Iris pigment epithelial cell (primary cell): Measurements from ENCODE around the gene NF1.
A peak's percentile ranks its signal among the peaks of the same experiment; 100 is the strongest.
"Not testable (repeated sequence)": the region's sequence is repeated elsewhere in the genome, so short reads cannot be mapped to it uniquely, and the experiment has no call there.

ENCODE experiments used
- DNase-seq: peaks from one replicate; pipeline ENCODE4 v3.0.0-alpha.2; 2011; ENCODE audit warnings: low read depth

NF1 gene

DNA sequence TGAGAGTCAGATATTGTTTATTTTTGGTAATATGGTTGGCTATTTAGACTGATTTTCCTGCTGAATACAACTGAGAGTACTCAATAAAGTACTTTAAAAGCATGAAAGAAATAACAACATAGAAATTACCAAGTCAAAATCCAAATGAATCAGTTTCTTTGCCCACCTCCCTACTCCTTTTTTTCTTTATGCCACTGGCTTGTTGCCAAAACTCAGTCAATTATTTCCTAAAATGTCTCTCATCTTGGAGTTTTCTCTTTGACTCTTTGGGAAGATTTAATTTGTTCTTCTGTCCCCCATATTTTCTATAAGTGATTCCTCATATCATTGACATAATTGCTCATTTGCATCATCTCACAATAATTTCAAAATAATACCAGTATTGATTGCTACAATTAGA is 204.8 kb downstream of the NF1 start:
- DNase-seq: no peak

DNA sequence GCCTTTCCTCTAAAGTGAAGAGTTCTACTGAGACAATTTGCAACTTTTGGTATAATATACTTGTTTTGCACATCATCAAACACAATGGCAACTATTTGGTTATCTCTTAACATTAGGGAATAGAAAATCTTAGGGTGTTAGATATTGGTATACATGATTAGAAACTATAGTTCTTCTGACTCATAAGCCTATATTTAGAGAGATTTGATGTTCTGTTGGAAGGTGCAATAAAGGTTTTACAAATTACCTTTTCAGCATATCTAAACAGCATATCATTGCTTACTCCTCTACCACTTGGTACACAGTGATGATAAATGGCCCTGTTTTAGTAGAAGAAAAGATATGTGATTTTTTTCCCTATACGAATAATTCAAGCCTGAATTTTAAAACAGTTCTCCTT is 212.9 kb downstream of the NF1 start:
- no peak for DNase-seq

DNA sequence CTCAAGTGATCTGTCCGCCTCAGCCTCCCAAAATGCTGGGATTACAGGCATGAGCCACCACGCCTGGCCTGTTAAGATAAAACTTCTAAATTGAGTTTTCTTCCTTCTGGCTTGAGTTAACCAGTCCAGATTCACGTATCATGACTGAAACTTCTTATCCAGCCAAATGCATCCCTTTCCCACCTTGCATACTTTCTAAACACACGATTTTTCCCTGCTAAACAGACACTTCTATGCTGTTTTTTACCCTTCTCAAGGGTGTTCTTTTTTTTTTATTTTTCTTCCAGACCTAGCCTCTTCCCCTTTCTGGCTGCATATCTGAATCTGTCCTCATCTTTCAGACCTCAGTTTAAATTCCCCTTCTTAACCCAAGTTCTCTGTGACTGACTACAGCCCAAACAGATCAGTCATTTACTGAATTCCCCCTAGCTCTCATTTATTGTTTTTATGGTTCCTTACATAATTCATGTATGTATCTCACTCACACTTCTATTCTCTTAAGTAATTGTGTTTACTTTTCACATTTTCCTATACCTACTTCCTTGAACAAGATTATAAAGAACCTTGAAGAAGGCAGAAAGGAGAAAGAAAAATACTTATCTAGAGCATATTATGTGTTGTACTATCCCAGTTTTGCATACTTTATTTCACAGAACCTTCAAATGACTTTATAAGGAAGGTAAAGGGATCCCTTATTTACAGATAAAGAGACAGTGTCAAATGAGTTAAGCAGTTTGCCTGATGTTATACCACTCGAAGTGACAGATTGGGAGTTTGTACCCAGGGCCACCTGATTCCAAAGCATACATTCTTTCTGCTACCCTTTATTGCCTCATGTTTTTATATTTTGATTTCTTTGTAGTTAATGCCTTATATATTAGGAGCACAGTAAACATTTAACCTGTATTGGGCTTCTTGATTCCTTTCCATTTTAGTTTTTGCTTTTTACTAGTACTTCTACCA is 213.9 kb downstream of the NF1 start:
- DNase-seq: no peak

DNA sequence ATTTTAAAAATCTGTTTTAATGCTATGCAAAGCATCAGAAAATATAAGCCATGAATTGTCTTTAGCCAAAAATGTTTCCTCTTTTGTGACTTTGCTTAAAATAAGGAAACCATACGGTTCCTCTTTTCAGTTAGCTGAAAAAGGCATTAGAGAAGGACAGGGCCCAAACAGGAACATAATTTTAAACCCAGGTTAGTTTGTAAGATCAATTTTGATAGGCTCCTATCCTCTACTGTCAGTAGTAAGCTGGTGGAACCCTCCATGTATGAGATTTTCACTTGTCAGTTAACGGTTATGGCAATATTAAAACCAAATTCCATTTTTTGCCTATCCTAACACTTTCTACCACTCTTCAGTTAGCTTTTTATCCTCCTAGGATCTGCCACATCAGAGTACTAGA is 214.8 kb downstream of the NF1 start:
- no peak for DNase-seq

DNA sequence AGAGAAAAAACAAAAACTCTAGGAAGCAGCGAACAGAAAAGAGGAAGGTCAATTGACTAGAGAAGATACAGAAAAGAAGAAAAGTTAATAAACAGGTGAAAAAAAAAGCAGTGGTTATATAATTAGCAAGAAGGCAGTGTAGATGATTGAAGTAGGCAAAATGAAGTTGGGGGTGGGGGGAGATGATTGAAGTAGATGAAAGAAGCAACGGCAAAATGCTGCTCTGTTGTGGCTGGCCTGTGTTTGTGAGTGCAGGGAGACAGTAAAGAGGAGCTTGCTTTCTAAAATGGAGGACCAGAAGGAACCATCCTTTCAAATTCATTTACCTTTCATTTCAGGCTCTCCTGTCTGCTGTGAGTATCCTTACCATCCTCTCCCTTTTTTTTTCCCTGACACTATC is 215.5 kb downstream of the NF1 start:
- DNase-seq: no peak

DNA sequence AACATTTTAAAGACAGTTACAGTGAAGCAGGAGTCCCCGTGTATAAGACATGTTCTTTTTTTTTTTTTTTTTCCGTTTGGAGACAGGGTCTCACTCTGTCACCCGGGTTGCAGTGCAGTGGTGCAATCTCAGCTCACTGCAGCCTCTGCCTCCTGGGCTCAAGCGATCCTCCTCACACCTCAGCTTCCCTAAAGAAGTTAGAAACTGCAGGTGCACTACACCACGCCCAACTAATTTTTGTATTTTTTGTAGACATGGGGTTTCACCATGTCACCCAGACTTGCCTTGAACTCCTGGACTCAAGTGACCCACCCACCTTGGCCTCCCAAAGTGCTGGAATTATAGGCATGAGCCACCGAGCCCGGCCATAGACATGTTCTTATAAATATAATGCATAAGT is 216.1 kb downstream of the NF1 start:
- no peak for DNase-seq

DNA sequence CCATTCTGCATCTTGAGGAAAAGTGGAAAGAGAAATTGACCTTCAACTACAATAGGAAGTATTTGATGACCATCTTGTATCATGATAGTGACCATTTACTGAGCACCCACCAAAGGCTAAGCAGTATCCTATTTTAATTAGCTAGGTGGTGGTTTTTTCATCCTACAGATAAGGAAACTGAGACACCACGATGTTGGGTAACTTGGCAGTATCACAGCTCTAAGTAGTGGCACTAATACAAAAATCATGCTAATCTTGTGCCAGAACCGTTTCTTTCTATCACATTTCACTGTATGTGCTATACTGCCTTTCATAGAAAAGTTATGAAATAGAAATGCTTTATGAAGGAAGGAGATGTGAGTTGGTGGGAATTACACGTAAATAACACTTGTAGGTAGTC is 216.7 kb downstream of the NF1 start:
- DNase-seq: no peak

DNA sequence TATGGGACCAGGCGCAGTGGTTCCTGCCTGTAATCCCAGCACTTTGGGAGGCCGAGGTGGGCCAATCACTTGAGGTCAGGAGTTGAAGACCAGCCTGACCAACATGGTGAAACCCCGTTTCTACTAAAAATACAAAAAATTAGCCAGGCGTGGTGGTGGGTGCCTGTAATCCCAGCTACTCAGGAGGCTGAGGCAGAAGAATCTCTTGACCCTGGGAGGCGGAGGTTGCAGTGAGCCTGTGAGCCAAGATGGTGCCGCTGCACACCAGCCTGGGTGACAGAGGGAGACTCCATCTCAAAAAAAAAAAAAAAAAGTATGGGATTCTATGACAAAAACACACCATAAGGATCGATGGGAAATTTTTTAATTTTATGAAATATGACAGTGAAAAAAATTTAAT is 217.4 kb downstream of the NF1 start:
- DNase-seq: not testable (repeated sequence)

DNA sequence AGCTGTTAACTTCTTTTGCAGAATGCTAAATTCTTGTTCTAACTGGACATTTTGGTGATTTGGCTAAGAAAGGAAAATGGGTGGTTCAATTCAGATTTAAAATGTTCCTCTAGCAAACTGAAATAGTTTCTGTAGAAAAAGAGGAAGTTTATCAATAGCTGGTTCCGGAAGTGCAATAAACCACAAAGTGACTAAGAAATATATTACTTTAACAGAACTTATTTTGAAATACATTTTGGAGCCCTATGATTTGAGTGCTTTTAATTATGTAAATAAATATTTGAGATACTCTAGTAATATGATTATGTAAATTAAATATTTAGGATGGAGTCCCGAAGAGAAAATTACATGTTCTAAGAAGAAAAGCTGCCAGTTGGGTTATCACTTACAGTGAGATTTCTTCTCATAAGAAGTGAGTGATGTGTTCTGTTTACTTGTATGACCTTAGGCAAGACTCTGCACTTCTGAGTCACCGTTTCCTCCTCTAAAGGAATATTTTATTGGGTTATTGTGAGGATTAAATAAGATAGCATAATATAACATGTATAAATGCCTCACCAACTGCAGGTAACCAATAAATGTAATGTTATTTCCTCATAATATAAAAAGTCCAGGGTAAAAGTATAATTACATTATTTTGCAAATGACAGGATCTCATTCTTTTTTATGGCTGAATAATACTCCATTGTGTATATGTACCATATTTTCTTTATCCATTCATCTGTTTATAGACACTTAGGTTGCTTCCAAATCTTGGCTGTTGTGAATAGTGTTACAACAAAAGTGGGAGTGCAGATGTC is 219.4 kb downstream of the NF1 start, which contains the start of gene EVI2B:
Gene EVI2B (minus strand): TSS at position 73 of the 800 bp plus-strand sequence. CDS start 8,445 bp downstream, outside the sequence.
- peak; percentile 91 for DNase-seq

DNA sequence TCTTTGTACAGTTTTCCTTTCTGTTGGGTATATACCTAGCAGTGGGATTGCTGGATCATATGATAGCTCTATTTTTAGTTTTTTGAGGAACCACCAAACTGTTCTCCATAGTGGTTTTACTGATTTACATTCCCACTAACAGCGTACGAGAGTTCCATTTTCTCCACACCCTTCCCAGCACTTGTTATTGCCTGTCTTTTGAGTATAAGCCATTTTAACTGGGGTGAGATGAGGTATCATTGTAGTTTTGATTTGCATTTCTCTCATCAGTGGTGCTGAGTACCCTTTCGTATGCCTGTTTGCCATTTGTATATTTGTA is 220.0 kb downstream of the NF1 start:
- no peak for DNase-seq

DNA sequence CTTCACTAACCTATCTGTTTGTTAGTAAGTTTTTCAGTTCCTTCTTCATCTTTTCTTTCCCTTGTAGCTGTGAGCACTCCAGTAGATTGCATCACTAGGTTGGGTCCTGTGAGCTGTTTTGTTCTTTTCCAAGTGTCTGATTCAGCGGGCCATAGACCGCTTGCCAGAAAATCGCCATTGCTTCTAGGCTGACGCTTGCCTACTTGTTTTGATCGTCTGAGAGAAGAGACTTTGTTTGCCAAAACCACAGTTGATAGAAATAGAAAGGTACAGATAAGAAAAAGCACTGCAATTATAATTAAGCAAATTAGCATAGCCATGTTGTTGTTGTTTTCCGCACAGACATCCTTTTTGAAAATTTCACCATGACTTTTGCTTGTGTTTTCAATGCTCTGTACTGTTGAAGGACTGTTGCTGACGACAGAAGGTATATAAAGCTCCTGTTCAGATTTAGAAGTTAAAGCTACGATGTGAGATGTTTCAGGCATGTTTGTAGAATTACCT is 223.6 kb downstream of the NF1 start:
- DNase-seq: peak; percentile 97

DNA sequence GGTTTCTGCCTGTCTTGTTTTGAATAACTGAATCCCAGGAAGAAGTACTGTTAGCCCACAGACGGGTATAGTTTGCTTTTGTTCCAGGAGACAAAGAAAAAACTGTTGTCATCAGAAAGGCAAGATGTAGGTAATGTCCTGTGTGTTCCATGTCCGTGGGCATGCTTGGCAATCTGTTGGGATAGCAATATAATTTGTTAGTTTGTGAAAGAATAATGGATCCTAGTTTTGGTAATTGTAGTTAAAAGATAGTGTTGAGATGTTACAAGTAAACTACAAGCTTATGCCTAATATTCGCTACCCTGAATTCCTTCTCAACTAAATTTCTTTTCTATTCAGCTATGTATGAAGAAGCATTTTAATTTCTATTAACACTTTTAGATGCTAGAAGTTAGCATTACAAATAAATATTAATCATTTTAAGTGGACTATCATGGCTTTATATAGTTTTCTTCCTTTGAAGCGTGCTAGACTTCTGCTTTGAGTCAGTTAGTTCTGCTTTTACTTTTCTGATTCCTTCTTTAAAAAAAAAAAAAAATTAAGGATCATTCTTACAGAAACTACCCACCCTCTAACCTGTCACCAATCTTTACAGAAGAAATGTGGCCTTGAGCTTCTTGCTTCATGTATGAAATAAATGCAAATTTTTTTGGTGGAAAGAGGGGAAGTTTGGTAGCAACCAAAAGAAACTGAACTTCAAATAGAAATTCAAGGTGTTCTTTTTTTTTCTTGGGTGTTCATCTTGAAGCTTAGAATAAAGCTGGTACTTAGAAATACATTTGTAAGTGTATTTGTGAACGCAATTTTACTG is 224.3 kb downstream of the NF1 start:
- no peak for DNase-seq

DNA sequence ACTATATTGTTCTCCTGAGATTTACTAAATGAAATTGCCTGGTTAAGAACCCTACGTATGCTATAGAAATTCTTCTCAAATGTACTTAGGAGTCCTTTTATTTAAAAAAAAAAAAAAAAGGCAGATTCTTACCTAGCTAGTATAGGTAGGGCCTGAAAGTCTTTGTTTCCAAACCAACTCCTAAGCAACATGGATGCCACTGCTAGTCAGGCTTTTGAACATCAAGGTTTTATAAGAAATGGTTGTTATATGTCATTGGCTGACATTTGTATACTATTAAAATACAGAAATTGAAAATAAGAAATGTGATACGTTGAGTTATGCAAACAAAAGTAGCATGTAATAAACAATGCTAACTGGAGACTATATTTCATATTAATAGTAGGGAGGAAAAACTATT is 225.5 kb downstream of the NF1 start:
- DNase-seq: no peak

DNA sequence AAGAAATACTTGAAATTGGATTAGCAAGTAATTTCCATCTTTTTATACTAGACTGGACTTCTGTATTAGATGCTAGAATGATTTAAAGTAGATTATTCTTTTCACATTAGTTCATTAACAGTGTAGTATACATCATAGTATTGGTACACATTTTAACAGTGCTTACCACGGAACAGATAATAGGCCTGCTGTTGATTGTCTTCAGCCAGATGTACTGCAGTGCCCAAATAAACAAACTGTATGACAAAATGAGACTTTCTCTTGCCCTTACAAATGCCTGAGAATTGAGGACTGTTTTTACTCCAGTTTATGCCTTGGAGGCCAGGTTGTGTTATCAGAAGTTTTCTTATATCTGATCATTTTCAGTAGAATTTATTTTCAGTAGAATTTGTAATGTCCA is 226.0 kb downstream of the NF1 start:
- DNase-seq: no peak

DNA sequence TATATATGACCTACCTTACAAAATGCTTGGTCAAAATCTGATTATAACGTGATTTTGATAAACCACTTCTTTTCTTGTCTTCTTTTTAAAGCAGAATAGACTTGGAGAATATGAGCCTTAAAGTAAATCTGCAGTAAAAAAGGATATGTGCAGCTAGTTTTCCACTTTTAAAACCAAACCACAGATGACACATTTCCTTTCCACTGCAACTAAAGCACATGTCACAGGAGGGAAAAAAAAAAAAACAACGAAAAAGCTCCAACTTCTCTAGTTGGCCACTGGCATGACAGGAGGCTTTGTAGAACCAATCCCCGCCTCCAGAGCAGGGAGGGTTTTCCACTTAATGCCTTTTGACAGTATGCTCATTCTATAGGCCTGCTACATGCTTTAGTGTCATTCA is 226.7 kb downstream of the NF1 start, which contains the start of gene EVI2A:
Gene EVI2A (minus strand): TSS at position 142 of the 400 bp plus-strand sequence. CDS start 2,609 bp downstream, outside the sequence.
- peak; percentile 92 for DNase-seq

DNA sequence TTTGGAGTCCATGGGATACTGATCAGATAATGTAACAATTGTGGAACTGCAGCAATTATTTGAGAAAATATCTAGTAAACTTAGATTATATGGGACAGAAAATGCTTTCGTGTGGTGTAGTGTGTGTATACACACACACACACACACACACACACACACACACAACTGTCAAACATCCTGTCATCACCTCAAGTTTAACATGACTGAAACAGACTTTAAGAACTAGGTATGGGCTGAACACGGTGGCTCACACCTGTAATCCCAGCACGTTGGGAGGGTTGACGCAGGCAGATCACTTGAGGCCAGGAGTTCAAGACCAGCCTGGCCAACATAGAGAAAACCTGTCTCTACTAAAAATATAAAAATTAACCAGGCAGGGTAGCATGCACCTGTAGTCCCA is 227.2 kb downstream of the NF1 start:
- DNase-seq: no peak

DNA sequence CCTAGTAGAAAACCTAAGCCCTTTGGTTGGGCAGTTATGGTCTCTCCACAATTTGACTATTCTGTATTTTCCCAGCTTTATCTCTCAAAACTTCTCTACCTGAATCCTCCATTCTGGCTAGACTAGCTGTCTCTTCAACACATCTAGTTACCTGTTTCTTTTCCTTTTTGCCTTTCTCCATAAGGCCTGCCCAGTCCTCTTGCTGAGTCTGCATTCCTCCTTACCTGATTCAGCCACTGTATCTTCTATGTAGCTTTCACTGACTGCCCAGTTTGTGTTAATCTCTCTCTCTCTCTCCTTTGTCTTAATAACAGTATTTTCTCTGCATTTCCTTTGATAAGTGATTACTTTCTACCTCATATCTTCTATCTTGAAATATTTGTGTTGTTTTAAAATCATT is 228.8 kb downstream of the NF1 start:
- DNase-seq: no peak

DNA sequence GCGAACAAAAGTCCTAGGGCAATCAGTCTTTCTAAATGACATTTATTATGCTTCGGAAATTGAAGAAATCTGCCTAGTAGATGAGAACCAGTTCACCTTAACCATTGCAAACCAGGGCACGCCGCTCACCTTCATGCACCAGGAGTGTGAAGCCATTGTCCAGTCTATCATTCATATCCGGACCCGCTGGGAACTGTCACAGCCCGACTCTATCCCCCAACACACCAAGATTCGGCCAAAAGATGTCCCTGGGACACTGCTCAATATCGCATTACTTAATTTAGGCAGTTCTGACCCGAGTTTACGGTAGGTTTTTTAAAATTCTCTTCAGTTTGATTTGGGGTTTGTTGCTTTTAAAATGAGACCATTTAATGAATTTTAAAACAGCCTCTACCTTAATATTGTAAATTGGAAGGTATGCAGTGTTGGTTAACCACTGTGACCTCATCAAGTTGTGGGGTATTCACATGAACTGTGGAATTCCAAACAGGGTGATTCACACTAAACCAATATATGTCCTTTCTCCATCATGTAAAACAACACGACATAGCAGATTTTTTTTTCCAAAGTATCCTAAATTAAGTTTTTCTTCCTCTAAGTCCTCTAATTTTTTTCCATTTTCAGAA is 232.9 kb downstream of the NF1 start:
- DNase-seq: peak; percentile 95

DNA sequence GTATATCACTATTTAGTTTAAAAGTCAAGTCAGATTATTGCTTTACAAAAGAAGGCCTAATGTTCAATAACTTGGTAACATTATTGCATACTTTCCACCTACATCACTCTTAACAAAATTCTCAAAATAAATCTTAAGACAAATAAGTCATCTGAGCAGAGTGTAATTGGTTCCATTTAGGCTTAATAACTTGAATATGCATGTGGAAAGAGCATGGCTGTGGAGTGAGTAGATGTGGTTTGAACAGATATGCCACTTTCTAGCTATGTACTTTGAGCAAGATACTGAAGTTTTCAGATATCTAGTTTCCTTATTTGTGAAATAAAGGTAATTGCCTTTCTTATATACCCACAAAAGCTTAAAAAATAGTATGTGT is 233.4 kb downstream of the NF1 start:
- DNase-seq: peak; percentile 81

DNA sequence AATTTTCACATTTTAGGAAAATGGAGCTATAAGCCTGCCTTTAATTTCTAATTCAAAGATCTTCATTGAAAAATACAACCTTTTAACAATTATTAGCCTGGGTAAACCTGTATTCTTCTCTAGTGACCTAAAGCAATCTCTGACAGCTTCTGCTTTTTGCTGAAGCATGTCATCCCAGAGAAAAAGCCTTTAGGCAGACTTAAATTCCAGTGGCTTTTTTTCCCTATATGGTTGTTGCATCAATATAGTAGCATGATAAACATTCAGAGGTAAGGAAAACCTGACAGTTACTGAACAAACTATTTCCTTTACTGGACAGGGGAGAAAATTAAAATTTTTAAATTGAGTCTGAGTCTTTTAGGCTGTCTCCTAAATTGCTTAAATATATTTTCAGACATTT is 234.4 kb downstream of the NF1 start:
- DNase-seq: peak; percentile 31

DNA sequence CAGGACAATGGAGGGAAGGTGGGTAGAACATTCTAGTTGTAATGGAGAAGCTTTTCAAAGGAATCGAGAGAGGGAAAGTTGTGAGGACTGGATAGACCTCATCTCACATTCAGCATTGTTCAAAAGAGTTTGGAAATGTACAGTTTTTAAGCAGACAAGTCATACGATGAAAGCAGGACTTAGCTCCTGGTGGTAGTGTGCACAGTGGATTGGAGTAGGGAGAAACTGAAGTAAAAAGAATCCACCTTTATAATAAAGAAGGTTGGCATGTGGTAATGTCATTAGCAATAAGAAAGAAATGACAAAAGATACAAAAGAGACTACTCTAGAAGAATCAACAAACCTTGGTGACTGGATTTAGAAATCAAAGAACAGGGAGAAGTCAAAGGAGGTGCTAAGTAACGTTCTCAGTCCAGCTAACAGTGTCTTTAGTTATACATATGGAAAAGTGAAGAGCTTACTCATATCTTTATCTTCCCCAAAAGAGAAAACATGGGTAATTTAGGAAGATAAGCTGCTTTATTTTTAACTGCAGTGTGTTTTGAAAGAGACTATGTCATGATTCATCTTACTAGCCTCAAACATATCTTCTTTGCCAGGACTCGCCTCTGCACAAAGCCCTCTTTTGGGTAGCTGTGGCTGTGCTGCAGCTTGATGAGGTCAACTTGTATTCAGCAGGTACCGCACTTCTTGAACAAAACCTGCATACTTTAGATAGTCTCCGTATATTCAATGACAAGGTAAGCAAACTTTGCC is 245.3 kb downstream of the NF1 start:
- DNase-seq: peak; percentile 90
